ENCODE measurements around the gene OBP2A.

- TF ChIP-seq, protein P1, sequence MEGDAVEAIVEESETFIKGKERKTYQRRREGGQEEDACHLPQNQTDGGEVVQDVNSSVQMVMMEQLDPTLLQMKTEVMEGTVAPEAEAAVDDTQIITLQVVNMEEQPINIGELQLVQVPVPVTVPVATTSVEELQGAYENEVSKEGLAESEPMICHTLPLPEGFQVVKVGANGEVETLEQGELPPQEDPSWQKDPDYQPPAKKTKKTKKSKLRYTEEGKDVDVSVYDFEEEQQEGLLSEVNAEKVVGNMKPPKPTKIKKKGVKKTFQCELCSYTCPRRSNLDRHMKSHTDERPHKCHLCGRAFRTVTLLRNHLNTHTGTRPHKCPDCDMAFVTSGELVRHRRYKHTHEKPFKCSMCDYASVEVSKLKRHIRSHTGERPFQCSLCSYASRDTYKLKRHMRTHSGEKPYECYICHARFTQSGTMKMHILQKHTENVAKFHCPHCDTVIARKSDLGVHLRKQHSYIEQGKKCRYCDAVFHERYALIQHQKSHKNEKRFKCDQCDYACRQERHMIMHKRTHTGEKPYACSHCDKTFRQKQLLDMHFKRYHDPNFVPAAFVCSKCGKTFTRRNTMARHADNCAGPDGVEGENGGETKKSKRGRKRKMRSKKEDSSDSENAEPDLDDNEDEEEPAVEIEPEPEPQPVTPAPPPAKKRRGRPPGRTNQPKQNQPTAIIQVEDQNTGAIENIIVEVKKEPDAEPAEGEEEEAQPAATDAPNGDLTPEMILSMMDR (IDR thresholded peaks at IDR 0.05; ENCODE audit: low read depth, low read length), result no peak
- no peak for TF ChIP-seq EZH2phosphoT487 (IDR thresholded peaks at IDR 0.05; ENCODE audit: low read depth)
These were observed 38.4 kb downstream of the OBP2A start for GRCh38 chr9:135584371-135584770.

All from OCI-LY3 (cell line).